ENCODE results near the gene ZNF862. TPM values are rescaled to one million over a fixed set of nuclear protein-coding genes. Genes with fewer than 3 reads are reported as not detected.

Gene ZNF862
- total RNA-seq, 2 donors from 2014 or later: 8.3 to 15.6 TPM

DNA sequence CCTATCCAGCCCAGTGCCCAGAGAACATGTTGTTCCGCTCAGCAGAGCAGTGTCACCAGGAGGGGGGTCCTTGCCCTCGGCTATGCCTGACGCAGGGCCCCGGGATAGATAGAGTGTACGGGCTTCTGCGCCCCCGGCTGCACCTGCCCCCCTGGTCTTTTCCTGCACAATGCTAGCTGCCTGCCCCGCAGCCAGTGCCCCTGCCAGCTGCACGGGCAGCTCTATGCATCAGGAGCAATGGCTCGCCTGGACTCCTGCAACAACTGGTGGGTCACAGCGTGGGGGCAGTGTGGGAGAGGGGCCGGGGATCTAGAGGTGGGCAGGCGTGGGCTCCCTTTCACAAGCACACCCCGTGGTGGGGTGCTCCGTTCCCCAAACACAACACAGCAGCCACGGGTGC is 31.4 kb upstream of the ZNF862 start:
- Mint-ChIP-seq H3K9me3 (no peaks in the 10 kb centered on the region), H3K36me3 (ENCODE audit: low read depth) (no peaks in the 10 kb centered on the region), H3K4me1 (no peaks in the 10 kb centered on the region), H3K27ac (no peak overlapping the region), H3K27me3 (ENCODE audit: insufficient read depth) (peaks cover 7% of the 10 kb centered on the region), H3K4me3 (no peak overlapping the region)
- 81 to 87% methylated on average over 7 to 16 of the region's 16 CpGs for WGBS, 2 experiments (ENCODE audit: insufficient coverage in 1 of 2, insufficient read length in 1 of 2)
- no peak for DNase-seq
- TF ChIP-seq, protein P1, sequence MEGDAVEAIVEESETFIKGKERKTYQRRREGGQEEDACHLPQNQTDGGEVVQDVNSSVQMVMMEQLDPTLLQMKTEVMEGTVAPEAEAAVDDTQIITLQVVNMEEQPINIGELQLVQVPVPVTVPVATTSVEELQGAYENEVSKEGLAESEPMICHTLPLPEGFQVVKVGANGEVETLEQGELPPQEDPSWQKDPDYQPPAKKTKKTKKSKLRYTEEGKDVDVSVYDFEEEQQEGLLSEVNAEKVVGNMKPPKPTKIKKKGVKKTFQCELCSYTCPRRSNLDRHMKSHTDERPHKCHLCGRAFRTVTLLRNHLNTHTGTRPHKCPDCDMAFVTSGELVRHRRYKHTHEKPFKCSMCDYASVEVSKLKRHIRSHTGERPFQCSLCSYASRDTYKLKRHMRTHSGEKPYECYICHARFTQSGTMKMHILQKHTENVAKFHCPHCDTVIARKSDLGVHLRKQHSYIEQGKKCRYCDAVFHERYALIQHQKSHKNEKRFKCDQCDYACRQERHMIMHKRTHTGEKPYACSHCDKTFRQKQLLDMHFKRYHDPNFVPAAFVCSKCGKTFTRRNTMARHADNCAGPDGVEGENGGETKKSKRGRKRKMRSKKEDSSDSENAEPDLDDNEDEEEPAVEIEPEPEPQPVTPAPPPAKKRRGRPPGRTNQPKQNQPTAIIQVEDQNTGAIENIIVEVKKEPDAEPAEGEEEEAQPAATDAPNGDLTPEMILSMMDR (conservative IDR thresholded peaks at IDR 0.05): no peak
- Histone ChIP-seq H3K9me3 (ENCODE audit: control insufficient read depth, low read length) (no peaks in the 10 kb centered on the region), H3K27me3 (ENCODE audit: control insufficient read depth, insufficient read depth, low read length, poor library complexity, severe bottlenecking) (no peaks in the 10 kb centered on the region), H3K36me3 (ENCODE audit: control insufficient read depth, insufficient read depth, low read length) (no peaks in the 10 kb centered on the region), H3K9ac (ENCODE audit: extremely low read depth, low read length, poor library complexity, severe bottlenecking) (no peak overlapping the region), H3K27ac (ENCODE audit: low read depth, low read length) (no peak overlapping the region), H3K4me3 (ENCODE audit: low read length) (no peak overlapping the region), H3K4me1 (ENCODE audit: control insufficient read depth, insufficient read depth, low read length) (no peaks in the 10 kb centered on the region)

DNA sequence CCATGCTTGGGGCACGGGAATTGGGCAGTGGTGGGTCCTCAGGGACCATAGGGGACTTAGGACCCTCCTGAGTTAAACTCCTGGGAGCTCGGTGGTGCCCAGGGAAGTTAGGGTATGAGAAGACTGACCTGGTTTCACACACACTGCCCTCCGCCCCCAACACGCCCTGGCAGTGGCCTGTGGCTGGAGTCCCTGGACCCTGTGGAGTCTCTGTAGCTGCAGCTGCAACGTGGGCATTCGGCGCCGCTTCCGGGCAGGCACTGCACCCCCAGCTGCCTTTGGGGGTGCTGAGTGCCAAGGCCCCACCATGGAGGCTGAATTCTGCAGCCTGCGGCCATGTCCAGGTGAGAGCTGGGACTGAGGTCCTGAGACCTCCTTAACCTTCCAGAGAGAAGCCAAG is 29.9 kb upstream of the ZNF862 start:
- no peak overlapping the region for H3K9ac ChIP-seq (ENCODE audit: extremely low read depth, low read length, poor library complexity, severe bottlenecking)
- H3K4me1 ChIP-seq (ENCODE audit: control insufficient read depth, insufficient read depth, low read length): no peaks in the 10 kb centered on the region
- H3K4me3 ChIP-seq (ENCODE audit: low read length): no peak overlapping the region
- H3K9me3 ChIP-seq (ENCODE audit: control insufficient read depth, low read length): no peaks in the 10 kb centered on the region
- no peak for DNase-seq
- no peak overlapping the region for H3K27ac ChIP-seq (ENCODE audit: low read depth, low read length)
- Mint-ChIP-seq H3K27ac (no peak overlapping the region), H3K27me3 (ENCODE audit: insufficient read depth) (peaks cover 7% of the 10 kb centered on the region), H3K4me1 (no peaks in the 10 kb centered on the region), H3K9me3 (no peaks in the 10 kb centered on the region), H3K4me3 (no peak overlapping the region), H3K36me3 (ENCODE audit: low read depth) (no peaks in the 10 kb centered on the region)
- TF ChIP-seq, protein P1 (conservative IDR thresholded peaks at IDR 0.05): no peak
- no peaks in the 10 kb centered on the region for H3K36me3 ChIP-seq (ENCODE audit: control insufficient read depth, insufficient read depth, low read length)
- WGBS, 2 experiments (ENCODE audit: insufficient coverage in 1 of 2, insufficient read length in 1 of 2): 87 to 94% methylated on average over 10 of the region's 10 CpGs
- no peaks in the 10 kb centered on the region for H3K27me3 ChIP-seq (ENCODE audit: control insufficient read depth, insufficient read depth, low read length, poor library complexity, severe bottlenecking)

DNA sequence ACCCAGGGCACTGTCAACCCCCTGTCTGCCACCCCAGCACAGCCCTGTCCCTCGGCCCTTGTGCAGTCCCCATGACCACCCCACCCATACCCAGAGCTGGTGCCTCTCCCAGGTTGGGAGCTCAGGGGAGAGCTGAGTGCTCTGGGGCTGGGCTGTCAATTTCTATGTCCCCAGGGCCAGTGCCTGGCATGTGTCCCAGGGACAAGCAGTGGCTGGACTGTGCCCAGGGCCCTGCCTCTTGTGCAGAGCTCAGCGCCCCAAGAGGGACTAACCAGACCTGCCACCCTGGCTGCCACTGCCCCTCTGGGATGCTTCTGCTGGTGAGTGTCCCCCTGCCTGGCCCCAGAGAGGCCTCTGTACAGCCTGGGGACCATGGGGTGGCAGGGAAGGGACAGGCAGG is 29.0 kb upstream of the ZNF862 start:
- H3K9ac ChIP-seq (ENCODE audit: extremely low read depth, low read length, poor library complexity, severe bottlenecking): no peak overlapping the region
- DNase-seq: no peak
- H3K4me1 ChIP-seq (ENCODE audit: control insufficient read depth, insufficient read depth, low read length): no peaks in the 10 kb centered on the region
- H3K36me3 ChIP-seq (ENCODE audit: control insufficient read depth, insufficient read depth, low read length): no peaks in the 10 kb centered on the region
- H3K9me3 ChIP-seq (ENCODE audit: control insufficient read depth, low read length): no peaks in the 10 kb centered on the region
- H3K27me3 ChIP-seq (ENCODE audit: control insufficient read depth, insufficient read depth, low read length, poor library complexity, severe bottlenecking): no peaks in the 10 kb centered on the region
- no peaks in the 10 kb centered on the region for H3K36me3 Mint-ChIP-seq (ENCODE audit: low read depth)
- no peak overlapping the region for H3K27ac Mint-ChIP-seq
- no peak overlapping the region for H3K4me3 ChIP-seq (ENCODE audit: low read length)
- no peaks in the 10 kb centered on the region for H3K9me3 Mint-ChIP-seq
- TF ChIP-seq, protein P1 (conservative IDR thresholded peaks at IDR 0.05): no peak
- 92% methylated on average over 2 of the region's 2 CpGs; no CpG with 5 or more reads in 1 of the 2 experiments for WGBS, 2 experiments (ENCODE audit: insufficient coverage in 1 of 2, insufficient read length in 1 of 2)
- H3K4me3 Mint-ChIP-seq: no peak overlapping the region
- H3K27ac ChIP-seq (ENCODE audit: low read depth, low read length): no peak overlapping the region
- H3K27me3 Mint-ChIP-seq (ENCODE audit: insufficient read depth): peaks cover 7% of the 10 kb centered on the region
- no peaks in the 10 kb centered on the region for H3K4me1 Mint-ChIP-seq

All from endodermal cell (in vitro differentiated cells).